HG03139 (cell line): ENCODE data around the gene HEXA.
A peak's percentile ranks its signal among the peaks of the same experiment; 100 is the strongest.

ENCODE experiments used
- ATAC-seq: cut with Tn5 transposase; IDR thresholded peaks from one replicate; pipeline ENCODE4 v1.9.1; 2021; ENCODE audit not compliant: unreplicated experiment

Gene HEXA

DNA sequence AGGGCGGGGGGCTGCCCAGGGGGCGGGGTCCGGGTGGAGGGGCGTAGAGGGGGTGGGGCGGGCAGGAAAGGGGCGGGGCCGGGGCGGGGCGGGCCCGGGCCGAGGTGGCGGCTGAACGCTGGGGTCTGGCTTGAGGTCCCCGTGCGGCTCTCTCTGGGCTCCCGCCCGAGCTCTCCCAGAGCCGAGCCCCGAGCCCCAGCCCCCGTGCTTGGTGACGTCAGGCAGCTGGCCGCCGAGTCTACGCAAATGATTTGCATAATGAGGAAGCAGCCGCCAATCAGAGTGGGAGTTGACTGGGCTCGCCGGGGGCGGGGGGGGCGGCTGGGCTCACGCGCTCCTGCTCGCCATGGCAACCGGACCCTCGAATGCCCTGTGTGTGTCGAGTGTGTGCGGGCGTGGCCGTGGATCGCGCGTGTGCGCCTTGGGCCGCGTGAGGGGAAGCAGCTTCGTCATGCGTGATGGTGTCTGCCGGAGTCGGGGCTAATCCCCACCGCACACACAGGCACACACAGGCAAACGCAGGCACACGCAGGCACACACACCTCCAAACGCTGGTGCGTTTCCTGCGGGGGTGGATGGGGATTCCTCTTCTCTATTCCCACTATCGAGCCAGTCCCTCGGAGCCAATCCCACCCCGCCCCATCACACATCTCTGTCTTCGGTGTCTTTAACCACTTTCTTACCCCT is 55.7 kb downstream of the HEXA start, which contains the start of gene CELF6:
TSS of gene CELF6 (minus strand) at position 173 of the 687 bp plus-strand sequence. CDS start 283 bp downstream, outside the sequence.
- peak; percentile 57 for ATAC-seq

DNA sequence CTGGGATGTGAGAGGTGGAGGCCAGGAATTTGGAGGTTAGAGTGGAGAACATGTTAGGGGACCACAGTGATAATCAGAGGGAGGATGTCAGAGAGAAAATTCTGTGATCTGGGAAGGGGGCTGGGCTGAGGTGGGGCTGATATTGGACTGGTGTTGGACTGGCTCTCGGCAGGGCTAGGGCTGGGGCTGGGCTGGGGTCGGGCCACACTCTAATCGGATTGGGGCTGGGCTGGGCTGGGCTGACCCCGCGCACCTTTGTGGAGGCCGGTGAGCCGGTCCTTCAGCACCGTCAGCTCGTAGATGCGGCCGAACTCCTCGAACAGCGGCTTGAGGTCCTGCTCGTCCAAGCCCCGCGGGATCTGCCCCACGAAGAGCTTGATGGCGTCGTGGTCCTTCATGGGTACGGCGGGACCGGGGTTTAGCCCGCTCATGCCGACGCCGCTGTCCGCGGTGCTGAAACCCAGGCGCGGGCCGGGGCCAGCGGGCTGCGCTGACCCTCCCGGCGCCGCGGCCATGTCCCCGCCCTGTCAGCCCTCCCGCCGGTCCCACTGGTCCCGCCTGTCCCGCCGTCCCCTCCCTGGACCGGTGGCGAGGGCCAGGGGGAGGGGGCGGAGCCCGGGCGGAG is 56.3 kb downstream of the HEXA start:
- ATAC-seq, result peak; percentile 27

DNA sequence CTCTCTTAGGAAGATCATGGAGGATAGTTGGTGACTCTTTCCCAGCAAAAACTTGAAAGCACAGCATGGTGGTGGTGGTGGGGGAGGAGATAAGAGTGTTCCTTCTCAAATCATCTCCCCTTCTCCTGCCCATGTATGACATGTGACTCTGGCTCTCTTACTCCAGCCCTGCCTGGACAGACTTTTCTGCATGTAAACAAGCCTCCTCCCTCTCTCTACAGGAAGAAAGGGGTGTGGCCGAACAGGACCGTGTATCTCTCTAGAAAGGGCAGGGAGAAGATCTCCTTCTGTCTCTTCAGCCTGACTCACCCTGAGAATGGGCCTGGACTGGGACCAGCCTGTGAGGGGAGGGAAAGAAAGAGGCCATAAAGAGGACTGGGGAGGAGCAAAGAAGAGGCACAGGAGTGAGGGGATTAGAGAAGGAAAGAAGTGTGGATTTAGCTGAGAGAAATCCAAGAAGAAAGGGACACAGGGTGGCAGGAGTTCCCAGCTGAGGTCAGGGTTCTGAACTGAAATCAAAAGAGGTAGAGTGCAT is 57.3 kb downstream of the HEXA start:
- no peak for ATAC-seq

DNA sequence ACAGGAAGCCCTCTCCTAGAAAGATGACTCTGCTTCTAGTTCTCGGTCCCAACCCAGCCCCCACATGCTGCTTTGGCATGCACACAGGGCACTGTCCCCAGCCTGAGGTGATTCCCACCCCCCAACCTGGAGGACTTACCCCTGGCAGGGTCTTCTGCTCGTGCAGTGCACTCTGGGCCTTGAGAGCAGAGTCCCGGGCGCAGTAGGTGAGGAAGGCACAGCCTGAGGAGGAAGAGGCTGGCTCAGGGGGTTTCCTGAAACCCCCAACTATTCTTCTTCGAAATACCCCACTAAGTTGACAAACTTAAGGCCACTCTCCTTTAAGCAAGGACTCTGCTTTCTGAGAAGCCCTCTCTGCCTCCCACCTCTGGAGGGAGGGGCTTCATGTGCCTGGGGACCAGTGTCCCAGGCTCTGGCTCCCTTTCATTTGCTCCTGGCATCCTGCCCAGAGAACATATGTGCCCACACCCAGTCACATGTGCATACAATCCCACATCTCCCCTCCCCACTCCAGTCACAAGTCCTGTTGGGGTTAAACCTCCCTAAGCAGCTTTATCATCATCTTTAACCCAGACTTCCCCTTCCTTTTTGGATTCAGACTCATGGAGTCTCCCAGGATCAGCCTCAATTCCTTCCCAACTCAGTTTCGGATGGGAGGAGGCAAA is 60.0 kb downstream of the HEXA start:
- ATAC-seq, result no peak

DNA sequence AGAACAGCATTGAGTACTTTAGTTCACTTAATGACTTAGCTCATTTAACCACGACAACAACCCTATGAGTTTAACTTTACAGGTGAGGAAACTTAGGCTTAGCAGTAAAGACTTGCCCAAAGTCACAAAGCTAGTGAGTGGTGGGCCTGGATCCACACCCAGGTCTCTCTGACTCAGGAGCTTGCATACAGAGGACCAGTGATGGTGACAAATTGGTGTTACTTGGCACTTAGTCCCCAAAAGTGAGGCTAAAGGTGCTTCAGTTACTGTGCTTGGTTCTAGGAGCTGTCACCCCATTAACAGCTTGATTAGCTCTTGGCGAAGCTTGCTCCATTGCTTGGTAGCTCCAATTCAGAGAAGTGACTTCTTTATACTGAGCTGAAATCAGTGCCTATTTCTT is 61.9 kb downstream of the HEXA start:
- no peak for ATAC-seq

DNA sequence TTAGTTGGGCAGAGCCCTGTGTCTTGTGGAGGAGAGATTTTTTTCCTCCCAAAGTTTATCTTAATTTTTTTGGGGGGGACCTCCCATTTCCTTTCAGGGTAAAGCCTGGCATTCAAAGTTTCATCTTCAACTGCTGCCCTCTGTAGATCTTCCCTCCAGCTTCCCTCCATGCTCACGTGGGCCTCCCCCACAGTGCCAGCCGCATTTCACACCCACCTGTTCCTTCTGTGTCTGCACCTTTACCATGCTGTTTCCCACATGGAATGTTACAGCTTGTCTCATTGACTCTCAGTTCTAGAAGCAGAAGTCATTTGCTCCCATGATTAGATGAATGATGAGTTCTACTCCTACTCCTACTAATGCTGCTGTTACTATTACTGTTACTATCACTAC is 62.4 kb downstream of the HEXA start:
- no peak for ATAC-seq

DNA sequence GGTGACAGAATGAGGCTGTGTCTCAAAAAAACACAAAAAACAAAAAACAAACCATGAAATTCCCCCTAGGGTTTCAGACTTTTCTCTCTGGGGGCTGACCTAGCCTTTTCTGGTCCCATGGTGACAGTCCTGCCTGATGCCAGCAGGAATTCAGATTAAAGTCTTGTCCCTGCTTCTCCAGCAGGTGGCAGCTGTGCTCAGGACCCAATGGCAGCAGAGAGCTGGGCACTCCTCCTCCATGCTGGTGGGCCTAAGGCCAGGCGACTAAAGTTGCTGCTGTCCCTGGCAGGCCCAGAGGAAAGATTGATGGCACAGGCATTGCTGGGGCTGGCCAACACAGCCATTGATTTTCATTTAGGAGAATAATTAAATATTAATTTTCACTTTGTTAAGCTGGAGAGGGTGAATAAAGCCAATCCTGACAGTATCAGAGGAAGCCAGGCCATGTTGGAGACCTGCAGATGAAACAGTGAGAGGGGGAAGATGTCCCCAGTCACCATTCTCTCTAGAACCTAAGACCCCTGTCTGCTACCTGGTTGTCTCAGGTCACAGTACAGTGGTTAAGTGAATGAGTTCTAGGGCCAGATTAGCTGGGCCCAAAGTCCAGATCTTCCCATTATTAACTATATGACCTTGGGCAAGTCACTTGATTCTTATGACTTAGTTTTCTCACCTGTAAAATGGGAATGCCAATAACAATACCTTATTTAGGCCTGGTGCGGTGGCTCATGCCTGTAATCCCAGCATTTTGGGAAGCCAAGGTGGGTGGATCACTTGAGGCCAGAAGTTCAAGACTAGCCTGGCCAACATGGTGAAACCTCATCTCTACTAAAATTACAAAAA is 63.0 kb downstream of the HEXA start:
- peak; percentile 82 for ATAC-seq

DNA sequence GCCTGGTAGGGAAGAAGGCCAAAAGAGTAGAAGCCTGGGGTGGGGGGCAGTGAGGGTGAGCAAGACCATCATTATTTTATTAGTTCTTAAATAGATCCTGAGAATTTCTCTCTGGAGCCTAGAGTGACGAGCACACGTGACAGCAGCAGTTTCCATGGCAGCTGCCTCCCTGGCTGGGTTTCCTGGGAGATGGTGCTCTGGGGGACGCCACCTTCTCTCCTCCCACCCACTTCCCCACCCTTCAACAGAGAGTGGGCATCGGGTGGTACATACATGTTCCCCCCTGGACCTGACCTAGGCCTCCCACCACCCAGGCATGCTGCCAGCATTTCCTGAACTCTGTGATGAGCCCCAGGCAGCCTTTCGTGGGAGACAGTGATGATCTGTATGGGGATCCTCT is 68.8 kb downstream of the HEXA start:
- ATAC-seq, result no peak

DNA sequence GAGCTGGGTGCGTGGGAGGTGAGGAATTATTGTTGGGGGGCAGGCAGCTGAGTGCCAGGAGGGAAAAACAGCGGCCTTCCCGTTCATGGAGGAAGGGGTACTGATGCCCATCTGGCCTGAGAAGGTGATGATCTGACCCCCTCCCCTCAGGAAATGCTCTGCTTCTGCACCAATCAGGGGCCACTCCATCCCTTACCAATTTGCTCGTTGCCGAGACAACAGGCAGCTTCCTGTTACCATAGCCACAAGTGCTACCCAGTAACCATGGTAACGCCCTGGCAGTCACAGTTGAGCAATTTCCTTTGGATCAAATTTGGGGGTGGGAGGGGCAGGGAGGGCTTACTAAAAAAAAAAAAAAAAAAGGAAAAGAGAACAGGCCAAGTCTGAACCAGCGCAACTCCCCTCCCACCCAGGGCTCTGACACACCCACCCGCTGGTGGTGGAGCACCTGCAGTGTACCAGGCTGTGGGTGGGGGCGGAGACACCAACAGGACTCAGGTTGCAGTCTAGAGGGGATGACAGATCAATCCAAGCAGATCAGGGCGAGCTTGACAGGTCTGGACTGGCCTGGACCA is 69.5 kb downstream of the HEXA start:
- ATAC-seq, result no peak

DNA sequence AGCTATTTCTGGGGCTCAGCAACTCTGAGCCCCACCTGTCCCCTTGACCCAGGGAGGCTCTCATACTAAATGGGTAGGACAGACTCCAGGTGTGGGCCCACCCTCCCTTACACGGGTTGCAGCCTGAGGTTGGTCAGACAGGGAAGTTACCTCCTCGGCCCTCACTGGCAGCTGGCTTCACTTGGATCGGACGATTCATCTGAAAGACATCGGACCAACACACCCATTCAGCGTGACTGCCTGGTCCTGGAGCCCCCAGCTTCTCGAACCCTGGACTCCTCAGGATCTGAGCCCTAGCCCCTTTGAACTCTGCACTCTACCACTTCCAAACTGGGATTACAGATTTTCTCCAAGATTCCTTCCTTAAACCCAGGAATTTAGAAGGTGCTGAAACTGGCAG is 71.2 kb downstream of the HEXA start:
- ATAC-seq, result no peak

DNA sequence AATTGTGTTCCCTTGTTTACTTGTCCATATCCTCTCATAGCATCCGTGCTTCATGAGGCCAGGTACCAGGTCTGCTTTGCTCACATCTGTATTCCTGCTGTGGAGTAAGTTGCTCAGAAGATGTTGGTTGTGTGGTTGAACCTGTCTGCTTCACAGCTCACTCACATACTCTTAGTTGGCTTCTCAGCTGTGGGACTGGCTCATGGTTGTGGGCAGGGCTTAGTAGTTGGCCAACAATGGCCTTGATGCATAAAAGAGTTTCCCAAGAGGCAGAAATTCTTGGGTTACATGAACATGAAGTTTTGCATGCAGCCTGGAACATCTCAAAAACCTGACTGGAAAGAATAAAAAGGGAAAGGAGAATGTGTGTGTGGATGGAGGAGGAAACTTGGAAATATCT is 72.9 kb downstream of the HEXA start:
- ATAC-seq, result no peak
